Measurements from ENCODE around the gene SAYSD1.

SAYSD1 gene

DNA sequence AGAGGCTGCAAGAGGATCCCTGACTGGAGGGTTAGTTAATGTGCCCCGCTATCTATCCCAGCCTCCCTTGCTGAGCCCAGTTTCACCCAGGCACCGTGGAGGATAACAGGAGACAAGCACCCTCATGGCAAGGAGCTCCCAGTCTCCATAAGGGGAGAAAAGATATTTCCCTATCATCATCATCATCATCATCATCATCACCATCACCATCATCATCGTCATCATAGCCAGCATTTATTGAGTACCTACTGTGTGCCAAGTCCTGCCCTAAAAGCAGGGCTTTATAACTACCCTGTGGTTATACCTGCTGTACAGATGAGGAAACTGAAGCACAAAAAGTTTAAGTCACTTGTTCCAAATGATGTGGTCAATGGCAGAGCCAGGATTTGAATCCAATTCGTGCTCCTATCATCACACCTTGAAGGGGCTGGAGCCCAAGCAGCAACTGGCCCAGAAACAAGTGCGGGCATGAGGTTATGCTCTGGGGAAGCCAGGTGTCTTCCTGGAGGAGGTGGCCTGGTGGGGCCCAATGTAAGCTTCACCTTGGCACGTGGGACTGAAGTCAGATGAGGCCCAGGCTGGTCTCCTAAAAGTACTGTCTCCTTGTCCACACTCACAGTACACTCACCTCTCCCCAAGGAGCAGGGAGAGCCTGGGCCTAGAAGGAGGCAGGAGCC, 56.4 kb downstream of the SAYSD1 start:
- Histone ChIP-seq H2BK5ac (ENCODE audit: low read depth, low read length, poor library complexity, severe bottlenecking) (no peak overlapping the region), H2BK120ac (ENCODE audit: low read depth, low read length) (no peak overlapping the region), H2AK5ac (ENCODE audit: low read length, severe bottlenecking) (no peak overlapping the region), H3K4me2 (ENCODE audit: low read length, poor library complexity, severe bottlenecking) (no peak overlapping the region), H3K4me1 (ENCODE audit: control insufficient read depth, insufficient read depth, low read depth, low read length) (no peaks in the 10 kb centered on the region), H3K27me3 (ENCODE audit: control insufficient read depth in 1 of 2, insufficient read depth in 1 of 2, low read length in 2 of 2) (peaks cover 47 to 96% of the 10 kb centered on the region in 2 experiments), H3K79me1 (replicated peaks; ENCODE audit: low read length, poor library complexity, severe bottlenecking) (no peaks in the 10 kb centered on the region), H3K14ac (ENCODE audit: low read length in 2 of 2) (no peak overlapping the region), H3K4me3 (ENCODE audit: insufficient read depth in 1 of 2, low read depth in 1 of 2, low read length in 2 of 2) (no peak overlapping the region), H4K91ac (ENCODE audit: low read length) (no peak overlapping the region), H2AFZ (ENCODE audit: low read depth, low read length) (no peak overlapping the region), H3K4ac (ENCODE audit: low read depth in 1 of 2, low read length in 2 of 2) (no peak overlapping the region), H3K36me3 (ENCODE audit: control insufficient read depth in 1 of 2, insufficient read depth in 2 of 2, low read depth in 1 of 2, low read length in 2 of 2) (no peaks in the 10 kb centered on the region), H2BK12ac (ENCODE audit: low read length in 2 of 2) (no peak overlapping the region), H3K18ac (ENCODE audit: low read depth in 1 of 2, low read length in 2 of 2) (no peak overlapping the region), H3K9me3 (ENCODE audit: control insufficient read depth, low read length) (no peaks in the 10 kb centered on the region), H3K9ac (ENCODE audit: low read length) (no peak overlapping the region), H3K27ac (ENCODE audit: low read length, poor library complexity, severe bottlenecking) (no peak overlapping the region), H2BK15ac (ENCODE audit: low read depth, poor library complexity, severe bottlenecking) (no peak overlapping the region), H3K23ac (ENCODE audit: low read length in 2 of 2) (no peak overlapping the region), H4K8ac (ENCODE audit: low read length) (no peak overlapping the region)
- DNase-seq = no peak
- WGBS = 57% methylated on average over 6 of the region's 6 CpGs

DNA sequence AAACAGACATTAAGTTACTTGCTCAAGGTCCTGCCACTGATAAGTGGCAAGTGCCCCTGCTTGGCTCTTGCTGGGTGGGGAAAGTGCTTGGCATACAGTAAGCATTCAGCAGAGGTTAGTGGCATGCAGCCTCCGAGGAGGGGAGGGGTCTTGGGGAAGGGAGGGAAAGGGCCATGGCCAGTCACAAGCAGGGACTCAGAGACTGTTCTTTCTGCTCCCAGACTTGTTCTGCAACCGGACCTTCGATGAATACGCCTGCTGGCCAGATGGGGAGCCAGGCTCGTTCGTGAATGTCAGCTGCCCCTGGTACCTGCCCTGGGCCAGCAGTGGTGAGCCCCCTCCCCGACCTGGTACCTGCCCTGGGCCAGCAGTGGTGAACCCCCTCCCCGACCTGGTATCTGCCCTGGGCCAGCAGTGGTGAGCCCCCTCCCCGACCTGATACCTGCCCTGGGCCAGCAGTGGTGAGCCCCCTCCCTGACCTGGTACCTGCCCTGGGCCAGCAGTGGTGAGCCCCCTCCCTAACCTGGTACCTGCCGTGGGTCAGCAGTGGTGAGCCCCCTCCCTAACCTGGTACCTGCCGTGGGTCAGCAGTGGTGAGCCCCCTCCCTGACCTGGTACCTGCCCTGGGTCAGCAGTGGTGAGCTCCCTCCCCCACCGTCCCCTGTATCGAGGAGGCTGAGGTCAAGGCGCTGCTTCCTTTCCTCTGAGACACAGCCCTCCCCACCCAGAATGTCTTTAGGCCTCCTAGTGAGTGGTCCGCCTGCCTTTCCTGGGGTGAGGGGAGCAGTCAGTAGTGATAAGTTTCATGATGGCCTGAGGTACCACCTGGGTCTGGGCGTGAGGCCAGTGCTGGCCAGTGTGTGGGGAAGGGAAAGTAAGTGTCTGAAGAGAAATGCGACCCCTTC, 57.5 kb downstream of the SAYSD1 start:
- no peaks in the 10 kb centered on the region for H3K4me1 ChIP-seq (ENCODE audit: control insufficient read depth, insufficient read depth, low read depth, low read length)
- H2BK15ac ChIP-seq (ENCODE audit: low read depth, poor library complexity, severe bottlenecking) = no peak overlapping the region
- no peaks in the 10 kb centered on the region for H3K79me1 ChIP-seq (replicated peaks; ENCODE audit: low read length, poor library complexity, severe bottlenecking)
- H3K18ac ChIP-seq (ENCODE audit: low read depth in 1 of 2, low read length in 2 of 2) = no peak overlapping the region
- no peak overlapping the region for H2BK5ac ChIP-seq (ENCODE audit: low read depth, low read length, poor library complexity, severe bottlenecking)
- H3K9ac ChIP-seq (ENCODE audit: low read length) = no peak overlapping the region
- peaks cover 48 to 96% of the 10 kb centered on the region in 2 experiments for H3K27me3 ChIP-seq (ENCODE audit: control insufficient read depth in 1 of 2, insufficient read depth in 1 of 2, low read length in 2 of 2)
- no peak overlapping the region for H3K4me3 ChIP-seq (ENCODE audit: insufficient read depth in 1 of 2, low read depth in 1 of 2, low read length in 2 of 2)
- H2BK120ac ChIP-seq (ENCODE audit: low read depth, low read length) = no peak overlapping the region
- no peak overlapping the region for H4K8ac ChIP-seq (ENCODE audit: low read length)
- H3K4me2 ChIP-seq (ENCODE audit: low read length, poor library complexity, severe bottlenecking) = no peak overlapping the region
- no peak overlapping the region for H2AFZ ChIP-seq (ENCODE audit: low read depth, low read length)
- no peak for DNase-seq
- no peak overlapping the region for H3K27ac ChIP-seq (ENCODE audit: low read length, poor library complexity, severe bottlenecking)
- H3K4ac ChIP-seq (ENCODE audit: low read depth in 1 of 2, low read length in 2 of 2) = no peak overlapping the region
- no peak overlapping the region for H3K14ac ChIP-seq (ENCODE audit: low read length in 2 of 2)
- no peaks in the 10 kb centered on the region for H3K36me3 ChIP-seq (ENCODE audit: control insufficient read depth in 1 of 2, insufficient read depth in 2 of 2, low read depth in 1 of 2, low read length in 2 of 2)
- H2AK5ac ChIP-seq (ENCODE audit: low read length, severe bottlenecking) = no peak overlapping the region
- H3K23ac ChIP-seq (ENCODE audit: low read length in 2 of 2) = no peak overlapping the region
- H2BK12ac ChIP-seq (ENCODE audit: low read length in 2 of 2) = no peak overlapping the region
- no peaks in the 10 kb centered on the region for H3K9me3 ChIP-seq (ENCODE audit: control insufficient read depth, low read length)
- H4K91ac ChIP-seq (ENCODE audit: low read length) = no peak overlapping the region
- 65% methylated on average over 16 of the region's 17 CpGs for WGBS

DNA sequence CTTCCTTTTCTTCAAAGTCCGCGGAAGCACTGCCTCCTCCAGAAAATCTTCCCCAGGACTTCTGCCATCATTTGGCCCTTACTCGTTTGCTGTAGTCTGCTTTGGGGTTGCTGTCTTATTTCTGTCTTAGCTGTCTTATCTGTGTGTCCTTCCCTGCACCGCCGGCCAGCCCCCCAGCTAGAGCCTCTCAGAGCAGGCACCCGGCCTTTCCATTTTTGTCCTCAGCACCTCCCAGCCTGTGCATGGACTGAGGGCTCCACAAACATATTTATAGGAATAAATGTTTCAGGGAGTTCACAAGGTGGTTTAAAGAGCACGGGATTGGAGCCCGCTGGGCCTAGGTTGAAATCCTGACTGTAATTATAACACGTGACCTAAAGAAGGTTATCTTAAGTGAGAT, 58.3 kb downstream of the SAYSD1 start:
- H3K14ac ChIP-seq (ENCODE audit: low read length in 2 of 2) = no peak overlapping the region
- no peak overlapping the region for H2BK12ac ChIP-seq (ENCODE audit: low read length in 2 of 2)
- H3K9me3 ChIP-seq (ENCODE audit: control insufficient read depth, low read length) = no peaks in the 10 kb centered on the region
- no peak overlapping the region for H4K8ac ChIP-seq (ENCODE audit: low read length)
- H3K4me1 ChIP-seq (ENCODE audit: control insufficient read depth, insufficient read depth, low read depth, low read length) = no peaks in the 10 kb centered on the region
- no peak overlapping the region for H2BK5ac ChIP-seq (ENCODE audit: low read depth, low read length, poor library complexity, severe bottlenecking)
- no peak overlapping the region for H3K4me3 ChIP-seq (ENCODE audit: insufficient read depth in 1 of 2, low read depth in 1 of 2, low read length in 2 of 2)
- no peak overlapping the region for H3K4ac ChIP-seq (ENCODE audit: low read depth in 1 of 2, low read length in 2 of 2)
- no peak overlapping the region for H2BK120ac ChIP-seq (ENCODE audit: low read depth, low read length)
- 89% methylated on average over 8 of the region's 9 CpGs for WGBS
- H2AK5ac ChIP-seq (ENCODE audit: low read length, severe bottlenecking) = no peak overlapping the region
- DNase-seq = no peak
- H4K91ac ChIP-seq (ENCODE audit: low read length) = no peak overlapping the region
- no peak overlapping the region for H3K23ac ChIP-seq (ENCODE audit: low read length in 2 of 2)
- H3K36me3 ChIP-seq (ENCODE audit: control insufficient read depth in 1 of 2, insufficient read depth in 2 of 2, low read depth in 1 of 2, low read length in 2 of 2) = no peaks in the 10 kb centered on the region
- H3K79me1 ChIP-seq (replicated peaks; ENCODE audit: low read length, poor library complexity, severe bottlenecking) = no peaks in the 10 kb centered on the region
- H2AFZ ChIP-seq (ENCODE audit: low read depth, low read length) = no peak overlapping the region
- no peak overlapping the region for H3K18ac ChIP-seq (ENCODE audit: low read depth in 1 of 2, low read length in 2 of 2)
- H3K27ac ChIP-seq (ENCODE audit: low read length, poor library complexity, severe bottlenecking) = no peak overlapping the region
- no peak overlapping the region for H3K9ac ChIP-seq (ENCODE audit: low read length)
- H3K27me3 ChIP-seq (ENCODE audit: control insufficient read depth in 1 of 2, insufficient read depth in 1 of 2, low read length in 2 of 2) = peaks cover 43 to 96% of the 10 kb centered on the region in 2 experiments
- no peak overlapping the region for H3K4me2 ChIP-seq (ENCODE audit: low read length, poor library complexity, severe bottlenecking)
- no peak overlapping the region for H2BK15ac ChIP-seq (ENCODE audit: low read depth, poor library complexity, severe bottlenecking)

- WGBS = 86% methylated on average over 5 of the region's 5 CpGs
- H2AK5ac ChIP-seq (ENCODE audit: low read length, severe bottlenecking) = no peak overlapping the region
- no peak overlapping the region for H2BK5ac ChIP-seq (ENCODE audit: low read depth, low read length, poor library complexity, severe bottlenecking)
- no peak overlapping the region for H3K27ac ChIP-seq (ENCODE audit: low read length, poor library complexity, severe bottlenecking)
- no peak overlapping the region for H3K4me2 ChIP-seq (ENCODE audit: low read length, poor library complexity, severe bottlenecking)
- H3K36me3 ChIP-seq (ENCODE audit: control insufficient read depth in 1 of 2, insufficient read depth in 2 of 2, low read depth in 1 of 2, low read length in 2 of 2) = no peaks in the 10 kb centered on the region
- no peak overlapping the region for H2AFZ ChIP-seq (ENCODE audit: low read depth, low read length)
- peaks cover 3% of the 10 kb centered on the region for H3K4me1 ChIP-seq (ENCODE audit: control insufficient read depth, insufficient read depth, low read depth, low read length)
- no peak overlapping the region for H3K9ac ChIP-seq (ENCODE audit: low read length)
- no peak overlapping the region for H3K4ac ChIP-seq (ENCODE audit: low read depth in 1 of 2, low read length in 2 of 2)
- no peaks in the 10 kb centered on the region for H3K79me1 ChIP-seq (replicated peaks; ENCODE audit: low read length, poor library complexity, severe bottlenecking)
- no peak for DNase-seq
- no peak overlapping the region for H2BK15ac ChIP-seq (ENCODE audit: low read depth, poor library complexity, severe bottlenecking)
- no peak overlapping the region for H2BK12ac ChIP-seq (ENCODE audit: low read length in 2 of 2)
- no peak overlapping the region for H4K91ac ChIP-seq (ENCODE audit: low read length)
- no peak overlapping the region for H2BK120ac ChIP-seq (ENCODE audit: low read depth, low read length)
- no peak overlapping the region for H3K18ac ChIP-seq (ENCODE audit: low read depth in 1 of 2, low read length in 2 of 2)
- no peak overlapping the region for H3K23ac ChIP-seq (ENCODE audit: low read length in 2 of 2)
- H3K14ac ChIP-seq (ENCODE audit: low read length in 2 of 2) = no peak overlapping the region
- no peak overlapping the region for H4K8ac ChIP-seq (ENCODE audit: low read length)
- no peaks in the 10 kb centered on the region for H3K9me3 ChIP-seq (ENCODE audit: control insufficient read depth, low read length)
- peaks cover 40 to 96% of the 10 kb centered on the region in 2 experiments for H3K27me3 ChIP-seq (ENCODE audit: control insufficient read depth in 1 of 2, insufficient read depth in 1 of 2, low read length in 2 of 2)
- H3K4me3 ChIP-seq (ENCODE audit: insufficient read depth in 1 of 2, low read depth in 1 of 2, low read length in 2 of 2) = no peak overlapping the region
These were observed 58.8 kb downstream of the SAYSD1 start for GRCh38 chr6:39056191-39056590.
